A549 treated with Mapracorat at 1 μM for 4 hours (cell line): ENCODE measurements around the gene CCDC180. TPM values are rescaled to one million over a fixed set of nuclear protein-coding genes. Genes with fewer than 3 reads are reported as not detected.

Experiments
- total RNA-seq: library from RNA; stranded (reverse); fragments of 200-300 nt; extraction: Qiagen RNA extraction; gene quantifications from 5 replicates; pipeline ENCODE4 v1.2.3, GENCODE V29; 2022

Gene CCDC180
- total RNA-seq, result 0.36 to 1.6 TPM (median 0.70 TPM) in 5 replicates

GRCh38 chr9:97307500-97308163, at the start of gene CCDC180:
Gene CCDC180, plus strand, starts transcription at chr9:97307659. Its CDS starts 405 bp downstream, at chr9:97308064.

Other genes with a start within 250 kb of the CCDC180 start
- gene TDRD7, start 104.4 kb downstream of the CCDC180 start, total RNA-seq, result 10.8 to 13.7 TPM (median 12.2 TPM) in 5 replicates
- 1.7 to 2.1 TPM (median 2.0 TPM) in 5 replicates for gene TMOD1, start 194.0 kb downstream of the CCDC180 start, total RNA-seq